ENCODE measurements around the gene WDR46. TPM values are rescaled to one million over a fixed set of nuclear protein-coding genes. Genes with fewer than 3 reads are reported as not detected.

Gene WDR46
- total and polyA plus RNA-seq, 2 of the 13 experiments (the other 11 are each of a cell fraction or from before 2014, with no cell fraction given): 47.4 to 105 TPM

GRCh38 chr6:33317669-33318425 lies 28.8 kb upstream of the WDR46 start, which contains the start of gene ZBTB22 (continued):
- TF ChIP-seq, protein P1, sequence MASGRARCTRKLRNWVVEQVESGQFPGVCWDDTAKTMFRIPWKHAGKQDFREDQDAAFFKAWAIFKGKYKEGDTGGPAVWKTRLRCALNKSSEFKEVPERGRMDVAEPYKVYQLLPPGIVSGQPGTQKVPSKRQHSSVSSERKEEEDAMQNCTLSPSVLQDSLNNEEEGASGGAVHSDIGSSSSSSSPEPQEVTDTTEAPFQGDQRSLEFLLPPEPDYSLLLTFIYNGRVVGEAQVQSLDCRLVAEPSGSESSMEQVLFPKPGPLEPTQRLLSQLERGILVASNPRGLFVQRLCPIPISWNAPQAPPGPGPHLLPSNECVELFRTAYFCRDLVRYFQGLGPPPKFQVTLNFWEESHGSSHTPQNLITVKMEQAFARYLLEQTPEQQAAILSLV (CRISPR knock-in tag; IDR thresholded peaks at IDR 0.05; ENCODE audit: borderline replicate concordance): no peak
- TF ChIP-seq PBX3 (CRISPR knock-in tag; IDR thresholded peaks at IDR 0.05; ENCODE audit: borderline replicate concordance) (0 out of 2 replicates have a peak, but pooled peaks have one; percentile 15), KLF13 (CRISPR knock-in tag; IDR thresholded peaks at IDR 0.05) (no peak), ZNF782 (CRISPR knock-in tag; IDR thresholded peaks at IDR 0.05; ENCODE audit: borderline replicate concordance) (no peak), PTBP1 (IDR thresholded peaks at IDR 0.05; ENCODE audit: low read depth, low read length, poor library complexity, severe bottlenecking) (no peak), ZNF496 (CRISPR knock-in tag; IDR thresholded peaks at IDR 0.05; ENCODE audit: insufficient replicate concordance) (no peak), NCOA5 (CRISPR knock-in tag; IDR thresholded peaks at IDR 0.05) (no peak), NFAT5 (CRISPR knock-in tag; IDR thresholded peaks at IDR 0.05) (no peak), JUND (CRISPR knock-in tag; IDR thresholded peaks at IDR 0.05) (no peak), ZBTB1 (CRISPR knock-in tag; IDR thresholded peaks at IDR 0.05; ENCODE audit: borderline replicate concordance) (no peak), KDM5A (IDR thresholded peaks at IDR 0.05; ENCODE audit: borderline replicate concordance, low read length) (peak; percentile 80; the same call in 1 of the 2 replicates), E2F2 (CRISPR knock-in tag; IDR thresholded peaks at IDR 0.05; ENCODE audit: borderline replicate concordance) (no peak), ZSCAN25 (CRISPR knock-in tag; IDR thresholded peaks at IDR 0.05) (no peak), STAT5B (CRISPR knock-in tag; IDR thresholded peaks at IDR 0.05) (no peak)
- TF ChIP-seq, protein P2, sequence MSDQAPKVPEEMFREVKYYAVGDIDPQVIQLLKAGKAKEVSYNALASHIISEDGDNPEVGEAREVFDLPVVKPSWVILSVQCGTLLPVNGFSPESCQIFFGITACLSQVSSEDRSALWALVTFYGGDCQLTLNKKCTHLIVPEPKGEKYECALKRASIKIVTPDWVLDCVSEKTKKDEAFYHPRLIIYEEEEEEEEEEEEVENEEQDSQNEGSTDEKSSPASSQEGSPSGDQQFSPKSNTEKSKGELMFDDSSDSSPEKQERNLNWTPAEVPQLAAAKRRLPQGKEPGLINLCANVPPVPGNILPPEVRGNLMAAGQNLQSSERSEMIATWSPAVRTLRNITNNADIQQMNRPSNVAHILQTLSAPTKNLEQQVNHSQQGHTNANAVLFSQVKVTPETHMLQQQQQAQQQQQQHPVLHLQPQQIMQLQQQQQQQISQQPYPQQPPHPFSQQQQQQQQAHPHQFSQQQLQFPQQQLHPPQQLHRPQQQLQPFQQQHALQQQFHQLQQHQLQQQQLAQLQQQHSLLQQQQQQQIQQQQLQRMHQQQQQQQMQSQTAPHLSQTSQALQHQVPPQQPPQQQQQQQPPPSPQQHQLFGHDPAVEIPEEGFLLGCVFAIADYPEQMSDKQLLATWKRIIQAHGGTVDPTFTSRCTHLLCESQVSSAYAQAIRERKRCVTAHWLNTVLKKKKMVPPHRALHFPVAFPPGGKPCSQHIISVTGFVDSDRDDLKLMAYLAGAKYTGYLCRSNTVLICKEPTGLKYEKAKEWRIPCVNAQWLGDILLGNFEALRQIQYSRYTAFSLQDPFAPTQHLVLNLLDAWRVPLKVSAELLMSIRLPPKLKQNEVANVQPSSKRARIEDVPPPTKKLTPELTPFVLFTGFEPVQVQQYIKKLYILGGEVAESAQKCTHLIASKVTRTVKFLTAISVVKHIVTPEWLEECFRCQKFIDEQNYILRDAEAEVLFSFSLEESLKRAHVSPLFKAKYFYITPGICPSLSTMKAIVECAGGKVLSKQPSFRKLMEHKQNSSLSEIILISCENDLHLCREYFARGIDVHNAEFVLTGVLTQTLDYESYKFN (CRISPR knock-in tag; conservative IDR thresholded peaks at IDR 0.05): no peak; the same call in 1 of the 2 replicates
